GM12892 (cell line): ENCODE measurements around the gene ERGIC1.

ENCODE experiments used
- POLR2A ChIP-seq: IDR thresholded peaks from 2 replicates; pipeline ENCODE4 v1.6.1; 2011; ENCODE audit warnings: low read depth, low read length, control low read depth
- TAF1 ChIP-seq: IDR thresholded peaks from 2 replicates; pipeline ENCODE4 v1.6.1; 2011; ENCODE audit warnings: low read depth, mild to moderate bottlenecking, control low read depth, low read length, borderline replicate concordance

GRCh38 chr5:172999372-172999973 lies 165.4 kb downstream of the ERGIC1 start:
- no peak for TF ChIP-seq POLR2A
- no peak for TF ChIP-seq TAF1
